Naive thymus-derived CD8-positive, alpha-beta T cell (primary cell): ENCODE data around the gene LHX5. TPM values are rescaled to one million over a fixed set of nuclear protein-coding genes. Genes with fewer than 3 reads are reported as not detected.

Experiments
- ATAC-seq, 2 donors: fragments of 150-1000 bp; cut with Tn5 transposase in 1 of 2; sonication (Bioruptor Pico), chemical (Tn5 transposase) in 1 of 2; 1 replicate in 1 of 2; 2 replicates in 1 of 2; pipeline ENCODE4 v1.10.0; 2021; ENCODE audit warnings: mild to moderate bottlenecking in 2 of 2, moderate library complexity in 2 of 2
- POLR2A ChIA-PET: fragments of 350-600 bp; sonication (Branson Sonifier 250); formaldehyde crosslinking; loops from one replicate; lab custom pipeline; 2021; ENCODE audit warnings: antibody characterized with exemption; lab: Charles Lee
- DNase-seq, 10 donors: peaks; one replicate each; pipeline versions ENCODE4 v3.0.0 to v3.0.0-alpha.2; 2020 to 2022
- H3K27ac Mint-ChIP-seq, 10 donors: one replicate each; pipeline ENCODE4 v1.8.0; 2020 to 2022; ENCODE audit warnings: mild to moderate bottlenecking in 10 of 10, mixed read lengths in 10 of 10, moderate library complexity in 4 of 10, inconsistent platforms in 1 of 10
- H3K27me3 Mint-ChIP-seq, 5 donors: one replicate each; pipeline ENCODE4 v1.8.0; 2021 to 2022; ENCODE audit warnings: mixed read lengths in 5 of 5
- H3K36me3 Mint-ChIP-seq, 3 donors: one replicate each; pipeline ENCODE4 v1.8.0; 2020 to 2022; ENCODE audit warnings: mixed read lengths in 3 of 3, mild to moderate bottlenecking in 2 of 3, inconsistent platforms in 1 of 3
- H3K4me1 Mint-ChIP-seq, 4 donors: one replicate each; pipeline ENCODE4 v1.8.0; 2021 to 2022; ENCODE audit warnings: mixed read lengths in 4 of 4
- H3K4me3 Mint-ChIP-seq, 10 donors: one replicate each; pipeline ENCODE4 v1.8.0; 2020 to 2022; ENCODE audit warnings: mild to moderate bottlenecking in 10 of 10, mixed read lengths in 10 of 10, moderate library complexity in 6 of 10, inconsistent platforms in 1 of 10
- H3K9me3 Mint-ChIP-seq, 9 donors: one replicate each; pipeline ENCODE4 v1.8.0; 2020 to 2022; ENCODE audit warnings: mixed read lengths in 9 of 9, mild to moderate bottlenecking in 3 of 9, inconsistent platforms in 1 of 9, moderate library complexity in 1 of 9
- polyA plus RNA-seq, 3 donors: library from polyadenylated mRNA; unstranded; fragments of 300-500 nt; fragmentation: Illumina TruSeq; gene quantifications; one replicate each; pipeline ENCODE4 v1.2.3, GENCODE V29; 2021
- total RNA-seq, 8 experiments: library from RNA in 2 of 8; stranded (reverse) in 2 of 8; gene quantifications; one replicate each; pipeline ENCODE4 v1.2.3 and lab custom pipeline; 2021 to 2026

LHX5 gene
- total and polyA plus RNA-seq, 5 experiments from 2014 or later, result not detected

DNA sequence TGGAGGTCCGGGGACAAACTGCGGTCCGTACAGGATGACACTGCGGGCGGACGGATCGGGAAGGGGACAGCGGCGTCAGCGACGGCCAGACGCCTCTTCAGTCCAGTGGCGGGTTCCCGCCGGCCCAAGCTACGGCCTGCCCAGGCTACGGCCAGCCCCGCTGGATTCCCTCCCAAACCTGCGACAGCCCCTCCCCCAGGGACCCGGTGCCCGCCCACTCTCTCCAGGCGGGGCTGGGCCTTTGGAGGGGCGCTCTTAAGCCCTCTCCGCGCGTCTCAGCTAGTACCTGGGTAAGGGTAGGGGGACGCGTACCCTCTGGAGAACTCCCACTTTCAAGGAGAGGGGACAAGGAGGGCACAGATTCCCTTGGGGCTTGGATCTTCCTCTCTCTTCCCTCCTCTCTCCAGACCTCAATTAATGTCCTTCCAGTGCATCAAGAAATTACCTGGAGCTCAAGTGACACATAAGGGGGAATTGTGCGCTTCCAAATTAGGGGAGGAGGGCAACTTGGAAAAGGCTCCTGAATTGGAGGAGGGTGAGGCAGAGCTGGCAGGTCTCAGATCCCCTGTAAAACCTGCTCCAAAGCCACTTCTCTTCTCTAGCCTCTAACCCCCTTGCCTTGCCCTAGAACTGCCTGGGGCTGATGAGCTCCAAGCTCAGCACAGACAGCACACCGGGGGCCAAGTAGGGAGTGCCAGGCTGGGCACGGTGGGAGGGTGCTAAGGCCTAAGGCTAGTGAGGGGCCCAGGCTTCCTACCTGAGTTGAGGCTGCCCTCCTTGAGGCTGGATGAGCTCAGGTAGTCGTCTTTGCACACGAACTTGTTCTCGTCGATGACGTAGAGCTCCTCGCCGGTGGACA, 3.1 kb downstream of the LHX5 start:
- peaks cover 9 to 30% (median 25%) of the 10 kb centered on the region in 4 donors for H3K4me1 Mint-ChIP-seq
- peak overlapping the region in 3 of 10 donors; percentile 23 to 76 (median 33) for H3K4me3 Mint-ChIP-seq
- ATAC-seq (no peak), DNase-seq (no peak)
- peaks cover 0 to 3% (median 0%) of the 10 kb centered on the region in 9 donors for H3K9me3 Mint-ChIP-seq
- peaks cover 0 to 1% (median 0%) of the 10 kb centered on the region in 3 donors for H3K36me3 Mint-ChIP-seq
- POLR2A ChIA-PET, result no interaction called here
- H3K27ac Mint-ChIP-seq, result no peak overlapping the region
- H3K27me3 Mint-ChIP-seq, result peaks cover 39 to 87% (median 55%) of the 10 kb centered on the region in 5 donors

- DNase-seq (no peak), ATAC-seq (no peak)
- Mint-ChIP-seq H3K4me1 (peaks cover 13 to 32% (median 28%) of the 10 kb centered on the region in 4 donors), H3K27me3 (peaks cover 34 to 87% (median 49%) of the 10 kb centered on the region in 5 donors), H3K27ac (no peak overlapping the region), H3K4me3 (peak overlapping the region in 3 of 10 donors; percentile 14 to 40 (median 22)), H3K9me3 (peaks cover 0 to 3% (median 0%) of the 10 kb centered on the region in 9 donors), H3K36me3 (peaks cover 0 to 4% (median 0%) of the 10 kb centered on the region in 3 donors)
- POLR2A ChIA-PET, result no interaction called here
These were observed 3.9 kb downstream of the LHX5 start for GRCh38 chr12:113467502-113468364.

DNA sequence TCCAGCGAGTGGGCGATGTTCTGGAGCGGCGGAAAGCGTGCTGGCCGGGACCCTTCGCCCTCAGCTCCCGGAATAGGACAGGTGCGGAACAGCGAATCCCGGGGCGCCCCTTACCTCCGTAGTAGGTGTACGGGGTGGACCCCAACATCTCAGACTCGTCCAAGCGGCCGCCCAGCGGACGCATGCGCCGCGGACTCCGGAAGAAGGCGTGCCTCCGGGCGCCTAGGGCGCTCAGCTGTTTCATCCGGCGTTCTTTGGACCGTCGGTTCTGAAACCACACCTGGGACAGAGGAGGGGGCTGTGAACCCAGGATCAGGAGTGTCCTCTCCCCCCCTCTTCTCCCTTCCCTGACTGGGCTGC, 4.5 kb downstream of the LHX5 start:
- Mint-ChIP-seq H3K27ac (peak overlapping the region in 1 of 10 donors; percentile 11), H3K4me3 (peak overlapping the region in 7 of 10 donors; percentile 25 to 62 (median 30)), H3K27me3 (peaks cover 34 to 87% (median 52%) of the 10 kb centered on the region in 5 donors), H3K4me1 (peaks cover 15 to 35% (median 32%) of the 10 kb centered on the region in 4 donors), H3K9me3 (peaks cover 0 to 5% (median 0%) of the 10 kb centered on the region in 9 donors), H3K36me3 (peaks cover 0 to 7% (median 0%) of the 10 kb centered on the region in 3 donors)
- POLR2A ChIA-PET, result no interaction called here
- ATAC-seq (no peak), DNase-seq (no peak)

DNA sequence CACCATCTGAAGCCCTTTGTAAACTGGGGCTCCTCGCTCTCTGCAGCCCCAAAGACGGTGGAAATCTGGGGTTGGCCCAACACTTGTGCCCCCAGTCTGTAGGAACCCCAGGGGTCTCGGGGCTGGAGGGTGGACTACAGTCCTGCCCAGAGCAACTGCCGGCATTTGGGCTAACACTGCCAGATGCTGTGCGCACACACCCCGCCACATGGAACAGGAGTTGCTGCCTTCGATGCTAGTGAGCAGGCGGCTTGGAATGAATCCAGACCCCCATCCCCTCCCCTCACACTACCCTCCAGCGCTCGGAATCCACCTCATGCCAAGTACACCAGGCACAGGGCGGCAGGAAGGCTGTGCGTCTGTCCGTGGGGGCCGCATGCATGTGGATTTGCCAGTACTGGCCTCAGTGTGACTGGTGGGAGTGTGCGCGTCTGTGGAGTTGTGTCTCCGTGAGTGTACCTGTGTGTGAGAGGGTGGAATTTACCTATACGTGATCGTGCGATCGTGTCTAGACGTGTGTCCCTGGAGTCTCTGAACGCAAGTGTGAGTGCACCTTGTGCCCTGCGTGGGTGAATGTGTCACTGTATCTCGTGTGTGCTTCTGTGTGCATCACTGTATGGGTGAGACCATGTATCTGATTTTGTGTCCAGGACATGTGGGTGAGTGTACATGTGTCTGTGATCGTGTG, 5.1 kb downstream of the LHX5 start:
- peak overlapping the region in 1 of 10 donors; percentile 26 for H3K27ac Mint-ChIP-seq
- H3K27me3 Mint-ChIP-seq, result peaks cover 30 to 87% (median 49%) of the 10 kb centered on the region in 5 donors
- H3K4me1 Mint-ChIP-seq, result peaks cover 15 to 35% (median 33%) of the 10 kb centered on the region in 4 donors
- peaks cover 0 to 7% (median 0%) of the 10 kb centered on the region in 3 donors for H3K36me3 Mint-ChIP-seq
- H3K4me3 Mint-ChIP-seq, result peak overlapping the region in 7 of 10 donors; percentile 25 to 62 (median 30)
- H3K9me3 Mint-ChIP-seq, result peaks cover 0 to 7% (median 0%) of the 10 kb centered on the region in 9 donors
- DNase-seq (no peak), ATAC-seq (no peak)
- POLR2A ChIA-PET, result no interaction called here

GRCh38 chr12:113465808-113466453, 5.7 kb downstream of the LHX5 start:
- Mint-ChIP-seq H3K27ac (peak overlapping the region in 1 of 10 donors; percentile 26), H3K4me3 (peak overlapping the region in 9 of 10 donors; percentile 1 to 65 (median 46)), H3K4me1 (peaks cover 15 to 35% (median 33%) of the 10 kb centered on the region in 4 donors), H3K36me3 (peaks cover 0 to 7% (median 0%) of the 10 kb centered on the region in 3 donors), H3K27me3 (peaks cover 30 to 90% (median 52%) of the 10 kb centered on the region in 5 donors), H3K9me3 (peaks cover 0 to 7% (median 0%) of the 10 kb centered on the region in 9 donors)
- DNase-seq (no peak), ATAC-seq (no peak)
- POLR2A ChIA-PET, result no interaction called here

DNA sequence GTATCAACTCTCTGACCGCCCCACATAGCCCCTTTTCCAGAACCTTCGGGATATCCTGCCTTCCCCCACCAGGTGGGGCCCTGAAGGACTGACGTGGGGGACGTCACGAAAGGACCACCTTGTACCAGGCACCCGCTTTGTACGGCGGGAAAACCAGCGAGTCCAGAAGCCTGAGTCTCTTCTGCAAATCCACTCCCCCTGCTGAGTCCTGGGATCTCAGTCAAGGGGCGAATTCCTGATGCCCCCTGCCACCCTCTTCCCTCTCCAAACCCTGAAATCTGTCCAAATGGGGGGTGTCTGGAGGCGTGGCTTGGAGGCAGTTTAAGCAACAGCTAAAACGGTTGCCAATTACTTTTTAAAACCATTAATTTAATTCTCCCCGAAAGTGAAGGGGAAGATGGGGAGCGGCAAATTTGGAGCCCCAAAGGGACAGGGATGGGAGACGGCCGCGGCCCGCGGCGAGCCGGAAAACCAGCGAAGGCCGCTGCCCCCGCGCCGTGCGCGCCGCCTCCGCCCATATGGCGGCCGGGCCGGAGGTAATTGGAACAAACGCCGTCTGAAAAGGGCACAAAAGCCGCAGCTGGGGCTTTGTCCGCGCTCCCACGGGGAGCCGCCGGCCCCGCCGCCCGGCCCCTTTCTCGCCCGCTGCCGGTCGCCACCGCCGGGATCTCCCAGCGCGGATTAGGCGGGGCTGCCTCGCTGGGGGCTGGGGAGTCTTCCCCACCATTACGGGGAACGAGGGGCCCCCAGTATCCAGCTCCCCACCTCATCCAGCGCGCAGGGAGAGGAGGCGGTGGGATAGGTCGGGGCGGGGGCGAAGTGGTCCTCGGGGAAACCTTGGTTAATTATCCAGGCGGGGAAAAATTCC, 6.6 kb downstream of the LHX5 start:
- no peak for DNase-seq
- Mint-ChIP-seq H3K4me3 (peak overlapping the region in 8 of 10 donors; percentile 19 to 73 (median 49)), H3K27me3 (peaks cover 28 to 90% (median 55%) of the 10 kb centered on the region in 5 donors), H3K27ac (no peak overlapping the region), H3K36me3 (peaks cover 0 to 7% (median 0%) of the 10 kb centered on the region in 3 donors), H3K4me1 (peaks cover 15 to 34% (median 33%) of the 10 kb centered on the region in 4 donors), H3K9me3 (peaks cover 0 to 7% (median 0%) of the 10 kb centered on the region in 9 donors)
- ATAC-seq, result no peak
- POLR2A ChIA-PET, result no interaction called here

- no peak for DNase-seq
- POLR2A ChIA-PET, result no interaction called here
- H3K4me3 Mint-ChIP-seq, result peak overlapping the region; percentile 28 to 73 (median 49)
- peaks cover 0 to 7% (median 0%) of the 10 kb centered on the region in 3 donors for H3K36me3 Mint-ChIP-seq
- H3K27ac Mint-ChIP-seq, result peak overlapping the region in 1 of 10 donors; percentile 17
- ATAC-seq, result no peak
- peaks cover 15 to 34% (median 33%) of the 10 kb centered on the region in 4 donors for H3K4me1 Mint-ChIP-seq
- peaks cover 30 to 90% (median 60%) of the 10 kb centered on the region in 5 donors for H3K27me3 Mint-ChIP-seq
- peaks cover 0 to 7% (median 0%) of the 10 kb centered on the region in 9 donors for H3K9me3 Mint-ChIP-seq
These were observed 7.3 kb downstream of the LHX5 start for GRCh38 chr12:113464452-113464775.

GRCh38 chr12:113463746-113464451, 7.8 kb downstream of the LHX5 start:
- Mint-ChIP-seq H3K9me3 (peaks cover 0 to 7% (median 0%) of the 10 kb centered on the region in 9 donors), H3K4me1 (peaks cover 15 to 34% (median 33%) of the 10 kb centered on the region in 4 donors), H3K27ac (peak overlapping the region in 2 of 10 donors; percentile 17 to 52), H3K27me3 (peaks cover 31 to 90% (median 60%) of the 10 kb centered on the region in 5 donors), H3K4me3 (peak overlapping the region; percentile 59 to 88 (median 74)), H3K36me3 (peaks cover 0 to 7% (median 0%) of the 10 kb centered on the region in 3 donors)
- no peak for ATAC-seq
- POLR2A ChIA-PET, result no interaction called here
- no peak for DNase-seq

DNA sequence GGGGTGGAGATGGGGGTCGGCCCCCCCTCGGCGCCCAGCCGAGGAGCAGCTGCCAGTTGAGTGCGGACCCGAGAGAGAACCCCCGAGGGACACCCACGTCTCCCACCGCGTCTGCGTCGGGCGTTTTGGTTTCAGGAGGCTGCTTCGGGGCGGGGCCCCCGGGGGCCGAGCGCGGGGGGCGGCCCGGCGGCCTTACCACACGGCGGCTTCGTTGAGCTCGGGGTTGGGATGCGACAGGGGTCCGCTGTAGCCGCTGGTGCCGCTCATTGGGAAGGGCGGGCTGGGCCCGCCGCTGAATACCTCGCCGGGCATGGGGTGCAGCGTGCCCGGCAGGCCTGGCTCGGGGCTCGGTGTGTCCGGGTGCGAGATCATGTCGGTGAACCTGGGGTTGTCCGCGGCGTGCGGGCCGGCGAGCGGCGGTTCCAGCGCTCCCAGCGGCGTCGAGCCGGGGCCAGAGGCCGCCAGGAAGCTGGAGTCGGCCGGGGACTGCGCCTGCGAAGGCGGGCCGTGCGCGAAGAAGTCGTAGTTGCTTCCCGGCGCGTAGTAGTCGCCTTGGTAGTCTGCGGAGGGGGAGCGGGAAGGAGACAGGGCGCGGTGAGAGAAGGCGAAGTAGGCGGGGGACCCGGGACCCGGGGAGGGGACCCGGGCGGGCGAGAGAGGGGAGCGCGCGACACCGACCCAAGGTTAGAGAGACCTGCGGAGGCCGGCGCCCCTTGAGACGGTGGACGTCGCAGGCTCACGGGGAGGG, 8.5 kb downstream of the LHX5 start:
- Mint-ChIP-seq H3K36me3 (peaks cover 0 to 7% (median 0%) of the 10 kb centered on the region in 3 donors), H3K9me3 (peaks cover 0 to 7% (median 0%) of the 10 kb centered on the region in 9 donors), H3K27ac (peak overlapping the region in 1 of 10 donors; percentile 17), H3K4me1 (peaks cover 15 to 33% (median 30%) of the 10 kb centered on the region in 4 donors), H3K4me3 (peak overlapping the region; percentile 59 to 88 (median 74)), H3K27me3 (peaks cover 31 to 90% (median 57%) of the 10 kb centered on the region in 5 donors)
- POLR2A ChIA-PET, result no interaction called here
- DNase-seq, result no peak
- peak in 1 of 2 donors; percentile 14 for ATAC-seq
